ENCODE measurements around the gene SNAPC2.

Gene SNAPC2

GRCh38 chr19:7919610-7920518 lies at the start of gene SNAPC2:
Gene SNAPC2 (plus strand): TSS chr19:7920338. CDS start chr19:7920367, 29 bp downstream.
- FAIRE-seq = peak; percentile 55

- FAIRE-seq = peak; percentile 63
These were observed 49.3 kb upstream of the SNAPC2 start for GRCh38 chr19:7870571-7871436.

- peak; percentile 88 for FAIRE-seq
These were observed 48.5 kb upstream of the SNAPC2 start for GRCh38 chr19:7871437-7872305.

GRCh38 chr19:7872306-7873204 lies 47.6 kb upstream of the SNAPC2 start:
- no peak for FAIRE-seq

GRCh38 chr19:7873304-7874075 lies 46.6 kb upstream of the SNAPC2 start:
- no peak for FAIRE-seq

GRCh38 chr19:7874076-7874896 lies 45.9 kb upstream of the SNAPC2 start, which contains the start of gene PRR36:
Gene PRR36 (minus strand): TSS chr19:7874390. CDS start chr19:7873689, 701 bp downstream.
- no peak for FAIRE-seq

- no peak for FAIRE-seq
These were observed 45.3 kb upstream of the SNAPC2 start for GRCh38 chr19:7874897-7875273.

- FAIRE-seq = no peak
These were observed 42.8 kb upstream of the SNAPC2 start for GRCh38 chr19:7877249-7877836.

GRCh38 chr19:7879111-7879807 lies 40.9 kb upstream of the SNAPC2 start:
- FAIRE-seq = no peak

- no peak for FAIRE-seq
These were observed 40.3 kb upstream of the SNAPC2 start for GRCh38 chr19:7879836-7880235.

GRCh38 chr19:7881910-7882309 lies 38.2 kb upstream of the SNAPC2 start:
- FAIRE-seq = no peak

GRCh38 chr19:7883105-7883504 lies 37.0 kb upstream of the SNAPC2 start:
- FAIRE-seq = no peak

- FAIRE-seq = no peak
These were observed 36.2 kb upstream of the SNAPC2 start for GRCh38 chr19:7883796-7884570.

GRCh38 chr19:7885818-7886217 lies 34.3 kb upstream of the SNAPC2 start:
- FAIRE-seq = no peak

GRCh38 chr19:7887408-7888144 lies 32.6 kb upstream of the SNAPC2 start:
- no peak for FAIRE-seq

GRCh38 chr19:7888145-7888825 lies 31.9 kb upstream of the SNAPC2 start, which contains the start of gene LRRC8E:
Gene LRRC8E (plus strand): TSS chr19:7888510. CDS start chr19:7895604, 7,094 bp downstream.
- FAIRE-seq = no peak
